B cell (primary cell): ENCODE results near the gene CASTOR1. TPM values are rescaled to one million over a fixed set of nuclear protein-coding genes. Genes with fewer than 3 reads are reported as not detected.

Experiments
- ATAC-seq: fragments of 200-7000 bp; cut with Tn5 transposase; one replicate; pipeline ENCODE4 v1.10.0; 2021; ENCODE audit warnings: low read depth, mild to moderate bottlenecking, moderate number of reproducible peaks, moderate library complexity
- CTCF ChIA-PET: fragments of 350-600 bp; sonication (Branson Sonifier 250); formaldehyde crosslinking; loops from one replicate; lab custom pipeline; 2021; ENCODE audit warnings: antibody characterized with exemption, inconsistent platforms; lab: Charles Lee
- POLR2A ChIA-PET: fragments of 350-600 bp; sonication (Branson Sonifier 250); formaldehyde crosslinking; loops from one replicate; lab custom pipeline; 2021; ENCODE audit warnings: antibody characterized with exemption; lab: Charles Lee
- DNase-seq: peaks from one replicate; pipeline ENCODE4 v3.0.0; 2013
- H2AFZ ChIP-seq: 2 replicates; pipeline ENCODE4 v1.6.1; 2012; ENCODE audit warnings: mild to moderate bottlenecking, low read depth, low read length; ENCODE audit not compliant: insufficient read depth, poor library complexity, severe bottlenecking
- H3K27ac ChIP-seq, 2 donors: 1 replicate in 1 of 2; 2 replicates in 1 of 2; pipeline ENCODE4 v1.5.1; 2012 to 2013; ENCODE audit warnings: low read length in 2 of 2, mild to moderate bottlenecking in 2 of 2, moderate library complexity in 1 of 2
- H3K27me3 ChIP-seq, 4 experiments: fragments of 200-600 bp in 1 of 4; sonication (generic) in 1 of 4; replicated peaks in 1 of 4; 1 replicate in 2 of 4; 2 replicates in 2 of 4; pipeline versions ENCODE4 v1.6.1 to v1.7.0; 2013 to 2016; ENCODE audit warnings: low read length in 3 of 4, mild to moderate bottlenecking in 2 of 4, mixed read lengths in 1 of 4, moderate library complexity in 1 of 4; ENCODE audit not compliant: insufficient read depth in 4 of 4, control insufficient read depth in 3 of 4; ENCODE audit errors: control extremely low read depth in 1 of 4
- H3K36me3 ChIP-seq, 2 experiments: replicated peaks in 1 of 2; 1 replicate in 1 of 2; 2 replicates in 1 of 2; pipeline versions ENCODE4 v1.6.1 to v1.7.1; 2013; ENCODE audit warnings: low read length in 1 of 2; ENCODE audit not compliant: insufficient read depth in 2 of 2, control insufficient read depth in 1 of 2; ENCODE audit errors: control extremely low read depth in 1 of 2, extremely low read depth in 1 of 2
- H3K4me1 ChIP-seq, 2 donors: fragments of 200-600 bp in 1 of 2; sonication (generic) in 1 of 2; 1 replicate in 1 of 2; 2 replicates in 1 of 2; pipeline versions ENCODE4 v1.5.1 to v1.6.1; 2013 to 2017; ENCODE audit warnings: low read length in 2 of 2; ENCODE audit not compliant: control insufficient read depth in 2 of 2, insufficient read depth in 2 of 2
- H3K4me2 ChIP-seq: replicated peaks from 2 replicates; pipeline ENCODE3; 2012; ENCODE audit warnings: mild to moderate bottlenecking, low read depth, low read length; ENCODE audit not compliant: poor library complexity, severe bottlenecking
- H3K4me3 ChIP-seq, 5 experiments: fragments of 200-600 bp in 1 of 5; sonication (generic) in 1 of 5; 1 replicate in 3 of 5; 2 replicates in 2 of 5; pipeline versions ENCODE4 v1.5.1 to v1.7.0; 2011 to 2016; ENCODE audit warnings: low read length in 4 of 5, mild to moderate bottlenecking in 4 of 5, low read depth in 2 of 5, control low read depth in 1 of 5, moderate library complexity in 1 of 5; ENCODE audit not compliant: insufficient read depth in 1 of 5; ENCODE audit errors: control extremely low read depth in 1 of 5, extremely low read depth in 1 of 5
- H3K79me2 ChIP-seq: fragments of 200-600 bp; sonication (generic); one replicate; pipeline ENCODE4 v1.6.0; 2016; ENCODE audit warnings: low read length; ENCODE audit not compliant: control insufficient read depth, insufficient read depth
- H3K9ac ChIP-seq: fragments of 200-600 bp; sonication (generic); 2 replicates; pipeline ENCODE4 v1.6.1; 2017; ENCODE audit warnings: mild to moderate bottlenecking, low read length, moderate library complexity
- H3K9me3 ChIP-seq, 3 donors: one replicate each; pipeline versions ENCODE4 v1.6.1 to v1.7.1; 2013; ENCODE audit warnings: low read length in 2 of 3; ENCODE audit not compliant: control insufficient read depth in 2 of 3, insufficient read depth in 1 of 3; ENCODE audit errors: control extremely low read depth in 1 of 3
- H4K20me1 ChIP-seq: 2 replicates; pipeline ENCODE4 v1.6.0; 2012; ENCODE audit warnings: mild to moderate bottlenecking, low read length; ENCODE audit not compliant: insufficient read depth, control insufficient read depth, poor library complexity, severe bottlenecking
- H3K27ac Mint-ChIP-seq: one replicate; pipeline ENCODE4 v1.8.0; 2021; ENCODE audit warnings: mixed read lengths
- H3K27me3 Mint-ChIP-seq: one replicate; pipeline ENCODE4 v1.8.0; 2021; ENCODE audit warnings: mixed read lengths
- H3K4me1 Mint-ChIP-seq: one replicate; pipeline ENCODE4 v1.8.0; 2021; ENCODE audit warnings: mixed read lengths
- H3K4me3 Mint-ChIP-seq: one replicate; pipeline ENCODE4 v1.8.0; 2021; ENCODE audit warnings: mixed read lengths
- H3K9me3 Mint-ChIP-seq: one replicate; pipeline ENCODE4 v1.8.0; 2022; ENCODE audit warnings: mixed read lengths; ENCODE audit not compliant: insufficient read depth
- EZH2 ChIP-seq: IDR thresholded peaks from 2 replicates; pipeline ENCODE4 v1.6.1; 2012; ENCODE audit warnings: borderline replicate concordance, low read depth, mild to moderate bottlenecking, moderate library complexity, low read length; ENCODE audit not compliant: insufficient read depth, poor library complexity, severe bottlenecking
- WGBS: methylation state at CpG from one replicate; pipeline ENCODE4 v1.1.5; 2013; ENCODE audit warnings: missing lambda C conversion rate; ENCODE audit not compliant: insufficient coverage; 5-methylcytosine and 5-hydroxymethylcytosine counted together
- intact Hi-C: fragments of 100-400 bp; cut with micrococcal nuclease; formaldehyde crosslinking; loops from one replicate; pipeline ENCODE4 v1.10.0; 2022
- polyA plus RNA-seq: library from polyadenylated mRNA; depleted of rRNA; stranded (reverse); fragments of >200 nt; gene quantifications from 2 replicates; pipeline ENCODE4 v1.2.3, GENCODE V29; 2012
- total RNA-seq, 2 donors: library from RNA; stranded (reverse); fragments of 120-200 nt in 1 of 2; gene quantifications; 1 replicate in 1 of 2; 2 replicates in 1 of 2; pipeline versions ENCODE4 v1.2.3 to v1.2.4, GENCODE V29; 2013 to 2022
- TF ChIP-seq, protein P1 (sequence below): fragments of 200-600 bp; IDR thresholded peaks from one replicate; pipeline ENCODE4 v1.8.0; 2022; ENCODE audit warnings: antibody characterized with exemption, mild to moderate bottlenecking

The CASTOR1 gene
- total and polyA plus RNA-seq, 2 donors (not counting 1 experiment from before 2014, with no cell fraction given): 16.3 to 18.4 TPM

DNA sequence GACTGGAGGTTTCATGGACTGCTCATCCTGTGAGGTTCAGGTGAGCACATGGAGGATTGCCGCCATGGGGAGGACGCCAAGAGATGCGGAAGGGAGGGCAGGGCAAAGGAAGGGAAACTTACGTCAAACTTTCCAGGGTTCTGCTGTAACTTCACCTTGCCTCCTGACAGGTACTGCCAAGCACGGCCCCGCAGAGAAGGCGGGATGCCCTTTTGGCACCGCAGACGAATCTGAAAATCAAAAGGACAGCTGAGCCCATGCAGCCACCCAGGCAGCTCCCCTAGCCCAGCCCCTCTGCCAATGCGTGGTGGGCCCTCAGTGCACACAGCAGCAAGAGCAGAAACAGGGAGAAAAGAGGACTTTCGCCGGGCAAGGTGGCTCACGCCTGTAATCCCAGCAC, 10.0 kb upstream of the CASTOR1 start:
- Histone ChIP-seq H3K4me2 (no peak overlapping the region), H3K9ac (no peak overlapping the region), H3K36me3 (peaks cover 4 to 63% of the 10 kb centered on the region in 2 experiments), H3K27ac (peak overlapping the region in 1 of 2 donors; percentile 54), H3K4me3 (no peak overlapping the region), H2AFZ (no peak overlapping the region), H3K4me1 (peaks cover 41% of the 10 kb centered on the region in 2 donors), H3K9me3 (no peaks in the 10 kb centered on the region), H4K20me1 (peaks cover 20% of the 10 kb centered on the region), H3K79me2 (peaks cover 75% of the 10 kb centered on the region), H3K27me3 (no peaks in the 10 kb centered on the region)
- ChIA-PET CTCF (interaction anchor here (0.7 kb wide), 1 partner anchor 35 kb away, joined by 3 read pairs; no protein-coding TSS in a partner anchor), POLR2A (interaction anchor here (0.6 kb wide), 2 partner anchors 29 to 37 kb away, joined by 3 read pairs; no protein-coding TSS in a partner anchor)
- Mint-ChIP-seq H3K27ac (no peak overlapping the region), H3K4me1 (peaks cover 51% of the 10 kb centered on the region), H3K27me3 (no peaks in the 10 kb centered on the region), H3K4me3 (no peak overlapping the region), H3K9me3 (no peaks in the 10 kb centered on the region)
- 98% methylated on average over 13 of the region's 13 CpGs for WGBS
- no peak for DNase-seq
- intact Hi-C loops: no loop called here
- no peak for ATAC-seq
- TF ChIP-seq EZH2: no peak
- TF ChIP-seq, protein P1, sequence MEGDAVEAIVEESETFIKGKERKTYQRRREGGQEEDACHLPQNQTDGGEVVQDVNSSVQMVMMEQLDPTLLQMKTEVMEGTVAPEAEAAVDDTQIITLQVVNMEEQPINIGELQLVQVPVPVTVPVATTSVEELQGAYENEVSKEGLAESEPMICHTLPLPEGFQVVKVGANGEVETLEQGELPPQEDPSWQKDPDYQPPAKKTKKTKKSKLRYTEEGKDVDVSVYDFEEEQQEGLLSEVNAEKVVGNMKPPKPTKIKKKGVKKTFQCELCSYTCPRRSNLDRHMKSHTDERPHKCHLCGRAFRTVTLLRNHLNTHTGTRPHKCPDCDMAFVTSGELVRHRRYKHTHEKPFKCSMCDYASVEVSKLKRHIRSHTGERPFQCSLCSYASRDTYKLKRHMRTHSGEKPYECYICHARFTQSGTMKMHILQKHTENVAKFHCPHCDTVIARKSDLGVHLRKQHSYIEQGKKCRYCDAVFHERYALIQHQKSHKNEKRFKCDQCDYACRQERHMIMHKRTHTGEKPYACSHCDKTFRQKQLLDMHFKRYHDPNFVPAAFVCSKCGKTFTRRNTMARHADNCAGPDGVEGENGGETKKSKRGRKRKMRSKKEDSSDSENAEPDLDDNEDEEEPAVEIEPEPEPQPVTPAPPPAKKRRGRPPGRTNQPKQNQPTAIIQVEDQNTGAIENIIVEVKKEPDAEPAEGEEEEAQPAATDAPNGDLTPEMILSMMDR: no peak

DNA sequence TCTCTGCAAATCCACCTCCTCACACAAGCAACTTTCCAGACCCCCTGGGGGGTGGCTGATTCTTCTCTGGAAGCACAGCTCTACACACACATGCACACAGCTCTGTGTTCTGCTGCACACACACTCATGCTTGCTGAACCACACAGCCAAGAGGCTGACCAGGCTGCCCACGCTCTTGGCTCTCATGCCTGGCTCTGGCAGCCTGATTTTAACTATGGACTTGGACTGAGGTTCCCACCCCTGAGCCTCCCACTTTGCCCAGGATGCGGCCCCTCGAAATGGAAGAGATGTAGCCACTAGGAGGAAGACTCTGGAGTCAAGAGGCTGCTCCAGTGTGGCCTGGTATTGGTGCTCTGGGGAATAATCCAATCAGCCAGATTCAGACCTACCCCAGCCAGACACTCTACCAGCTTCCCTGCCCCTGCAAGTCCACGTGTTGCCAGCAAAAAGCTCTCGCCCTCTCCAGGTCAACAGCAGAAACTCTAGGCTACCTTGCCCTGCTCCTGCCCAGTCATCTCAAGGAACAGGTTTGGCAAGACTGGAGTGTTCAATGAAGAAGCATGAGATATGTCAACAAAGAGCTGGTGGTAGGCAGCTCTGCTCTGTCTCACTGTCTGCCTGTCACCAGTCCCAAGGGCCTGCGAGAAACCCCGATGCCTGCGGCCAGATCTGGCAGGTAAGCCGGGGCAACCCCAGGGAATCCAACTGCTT, 8.8 kb upstream of the CASTOR1 start:
- no peak overlapping the region for H3K4me3 ChIP-seq
- 62% methylated on average over 6 of the region's 9 CpGs for WGBS
- CTCF ChIA-PET: interaction anchor here (0.7 to 1.9 kb wide), 2 partner anchors 10 to 33 kb away, joined by 3 to 10 read pairs; no protein-coding TSS in a partner anchor

More for the DNA sequence above, 8.8 kb upstream of the CASTOR1 start:
- intact Hi-C loops: no loop called here
- TF ChIP-seq, protein P1: no peak
- Histone ChIP-seq H3K27me3 (no peaks in the 10 kb centered on the region), H3K4me2 (no peak overlapping the region), H3K9ac (no peak overlapping the region), H3K9me3 (no peaks in the 10 kb centered on the region), H3K27ac (peak overlapping the region in 1 of 2 donors; percentile 54), H3K4me1 (peaks cover 29 to 30% of the 10 kb centered on the region in 2 donors), H3K36me3 (peaks cover 4 to 74% of the 10 kb centered on the region in 2 experiments), H2AFZ (no peak overlapping the region), H3K79me2 (peaks cover 80% of the 10 kb centered on the region), H4K20me1 (peaks cover 20% of the 10 kb centered on the region)
- H3K27ac Mint-ChIP-seq: peak overlapping the region; percentile 71
- DNase-seq: no peak
- H3K4me1 Mint-ChIP-seq: peaks cover 39% of the 10 kb centered on the region
- no peaks in the 10 kb centered on the region for H3K9me3 Mint-ChIP-seq
- no peak overlapping the region for H3K4me3 Mint-ChIP-seq
- ATAC-seq: no peak
- H3K27me3 Mint-ChIP-seq: no peaks in the 10 kb centered on the region
- POLR2A ChIA-PET: no interaction called here
